ENCODE measurements around the gene LRIG3.

- TF ChIP-seq POLR2AphosphoS5 (IDR thresholded peaks at IDR 0.05; ENCODE audit: low read depth, low read length): no peak
- no peak for TF ChIP-seq EGR1 (IDR thresholded peaks at IDR 0.05; ENCODE audit: borderline replicate concordance, low read depth, low read length)
- no peak for TF ChIP-seq ZNF274 (IDR thresholded peaks at IDR 0.05; ENCODE audit: borderline replicate concordance, extremely low read depth, low read length)
- TF ChIP-seq POLR2A (IDR thresholded peaks at IDR 0.05; ENCODE audit: control extremely low read depth in 1 of 2, low read depth in 2 of 2, low read length in 2 of 2): no peak
- TF ChIP-seq EZH2 (IDR thresholded peaks at IDR 0.05; ENCODE audit: low read depth, low read length, severe bottlenecking): no peak
- no peak for TF ChIP-seq CTCF (IDR thresholded peaks at IDR 0.05; ENCODE audit: control extremely low read depth in 1 of 3, insufficient read depth in 1 of 3, low read depth in 1 of 3, low read length in 3 of 3)
- no peak for TF ChIP-seq RAD21 (IDR thresholded peaks at IDR 0.05 in 1 of 2, conservative IDR thresholded peaks at IDR 0.05 in 1 of 2; ENCODE audit: low read depth in 2 of 2, low read length in 2 of 2)
- no peak for TF ChIP-seq MAFK (IDR thresholded peaks at IDR 0.05; ENCODE audit: low read depth, low read length)
- no peak for TF ChIP-seq MAX (IDR thresholded peaks at IDR 0.05)
- no peak for TF ChIP-seq GABPA (IDR thresholded peaks at IDR 0.05; ENCODE audit: borderline replicate concordance, insufficient read depth, low read length)
- no peak for TF ChIP-seq FOSL1 (IDR thresholded peaks at IDR 0.05; ENCODE audit: insufficient read depth, low read depth, low read length)
These were observed 6.3 kb upstream of the LRIG3 start for GRCh38 chr12:58926586-58926985.
